K562 (cell line): Measurements from ENCODE around the gene NKAIN1. TPM values are rescaled to one million over a fixed set of nuclear protein-coding genes. Genes with fewer than 3 reads are reported as not detected.

Experiments used
- ATAC-seq: fragments of 200-7000 bp; cut with Tn5 transposase; 3 replicates; pipeline ENCODE4 v1.9.1; 2020; ENCODE audit warnings: moderate library complexity
- BruUV-seq: library from RNA; stranded (reverse); fragments of 400-500 nt; replicated peaks from 2 replicates; lab custom pipeline; 2021; lab: Mats Ljungman, UMichigan
- CTCF ChIA-PET: fragments of 300-600 bp; formaldehyde crosslinking; extraction: SDS; loops from one replicate; lab custom pipeline; 2021; ENCODE audit warnings: low intra/inter-chr PET ratio; lab: Yijun Ruan, JAX
- POLR2A ChIA-PET: fragments of 300-600, 350-650 bp; sonication (Branson Sonifier 250); formaldehyde crosslinking; extraction: SDS; loops from one replicate; lab custom pipeline; 2021; ENCODE audit warnings: antibody characterized with exemption, inconsistent platforms; lab: Yijun Ruan, JAX
- DNase-seq, 4 experiments: peaks; one replicate each; pipeline versions ENCODE4 v3.0.0 to v3.0.0-alpha.2; 2011 to 2018; ENCODE audit warnings: low spot score in 3 of 4, mixed read lengths in 3 of 4; ENCODE audit errors: extremely low read depth in 1 of 4
- FAIRE-seq: peaks from 2 replicates; lab custom pipeline; 2011; peaks lifted over from hg19 to GRCh38; lab: Jason Lieb, UNC
- H2AFZ ChIP-seq: 2 replicates; pipeline ENCODE4 v1.6.0; 2011; ENCODE audit warnings: low read depth, low read length, control low read depth, inconsistent platforms
- H3K27ac ChIP-seq: fragments of 200-600 bp; 3 replicates; pipeline ENCODE4 v1.8.0; 2011; ENCODE audit warnings: low read depth, mild to moderate bottlenecking, control low read depth, inconsistent platforms, low read length, moderate library complexity, mixed read lengths; ENCODE audit errors: extremely low read depth
- H3K27me3 ChIP-seq, 2 experiments: fragments of 300-600 bp in 1 of 2; 2 replicates in 1 of 2; 3 replicates in 1 of 2; pipeline versions ENCODE4 v1.6.0 to v1.8.0; 2011; ENCODE audit warnings: inconsistent platforms in 2 of 2, low read length in 2 of 2, mild to moderate bottlenecking in 1 of 2, mixed read lengths in 1 of 2, moderate library complexity in 1 of 2; ENCODE audit not compliant: control insufficient read depth in 2 of 2, insufficient read depth in 2 of 2
- H3K36me3 ChIP-seq: fragments of 300-600 bp; 3 replicates; pipeline ENCODE4 v1.8.0; 2011; ENCODE audit warnings: mild to moderate bottlenecking, low read length, inconsistent platforms; ENCODE audit not compliant: control insufficient read depth, insufficient read depth
- H3K4me1 ChIP-seq, 2 experiments: fragments of 200-600 bp in 1 of 2; replicated peaks in 1 of 2; 2 replicates in 1 of 2; 3 replicates in 1 of 2; pipeline versions ENCODE4 v1.5.1 to v1.8.0; 2011; ENCODE audit warnings: inconsistent platforms in 2 of 2, low read length in 2 of 2, mild to moderate bottlenecking in 1 of 2, mixed read lengths in 1 of 2, moderate library complexity in 1 of 2; ENCODE audit not compliant: control insufficient read depth in 2 of 2, insufficient read depth in 2 of 2
- H3K4me2 ChIP-seq: 2 replicates; pipeline ENCODE4 v1.6.1; 2011; ENCODE audit warnings: low read length, control low read depth, inconsistent platforms, mixed read lengths; ENCODE audit not compliant: insufficient read depth
- H3K4me3 ChIP-seq: fragments of 200-600 bp; sonication (generic), shearing (Covaris generic); 2 replicates; pipeline ENCODE4 v1.5.1; 2016; ENCODE audit warnings: control low read depth, inconsistent platforms
- H3K79me2 ChIP-seq: fragments of 200-600 bp; 3 replicates; pipeline ENCODE4 v1.8.0; 2011; ENCODE audit warnings: low read length, inconsistent platforms; ENCODE audit not compliant: control insufficient read depth, insufficient read depth
- H3K9ac ChIP-seq, 2 experiments: 2 replicates each; pipeline versions ENCODE4 v1.6.0 to v1.6.1; 2011; ENCODE audit warnings: low read depth in 2 of 2, low read length in 2 of 2, control low read depth in 1 of 2, inconsistent platforms in 1 of 2, mild to moderate bottlenecking in 1 of 2, mixed read lengths in 1 of 2; ENCODE audit not compliant: insufficient read depth in 1 of 2
- H3K9me1 ChIP-seq: one replicate; pipeline ENCODE4 v1.6.0; 2011; ENCODE audit warnings: inconsistent platforms, mild to moderate bottlenecking, low read length, moderate library complexity; ENCODE audit not compliant: control insufficient read depth, insufficient read depth
- H3K9me3 ChIP-seq: replicated peaks from 2 replicates; pipeline ENCODE4 v1.5.1; 2011; ENCODE audit warnings: low read depth, low read length, inconsistent platforms; ENCODE audit not compliant: control insufficient read depth, insufficient read depth
- H4K20me1 ChIP-seq: replicated peaks from 2 replicates; pipeline ENCODE4 v1.6.1; 2011; ENCODE audit warnings: low read length, inconsistent platforms, mixed read lengths; ENCODE audit not compliant: control insufficient read depth, insufficient read depth
- GATA2 ChIP-seq: sonication (generic); formaldehyde crosslinking; IDR thresholded peaks from 2 replicates; pipeline ENCODE4 v1.4.0; 2020; ENCODE audit warnings: mild to moderate bottlenecking, missing genetic modification reagents
- KDM2B ChIP-seq: fragments of 250-450 bp; sonication (Bioruptor Pico); IDR thresholded peaks from 2 replicates; pipeline ENCODE4 v1.8.0; 2021; ENCODE audit warnings: mild to moderate bottlenecking, moderate library complexity
- PHF20 ChIP-seq: fragments of 450-650 bp; IDR thresholded peaks from 2 replicates; pipeline ENCODE4 v1.6.1; 2018; ENCODE audit not compliant: partially characterized antibody
- RFX5 ChIP-seq: IDR thresholded peaks from 2 replicates; pipeline ENCODE4 v1.6.1; 2011; ENCODE audit warnings: low read depth, mild to moderate bottlenecking, improper control_type of control experiment, low read length
- ZNF143 ChIP-seq: sonication (generic); formaldehyde crosslinking; IDR thresholded peaks from 2 replicates; pipeline ENCODE4 v1.9.0; 2022; ENCODE audit warnings: mild to moderate bottlenecking, missing genetic modification reagents
- WGBS: fragments of 100-300 bp; shearing (Covaris generic); methylation state at CpG from one replicate; pipeline ENCODE4 v1.1.6; 2016; ENCODE audit warnings: low coverage, mixed read lengths; ENCODE audit not compliant: insufficient coverage; ENCODE audit errors: missing lambda C conversion rate; 5-methylcytosine and 5-hydroxymethylcytosine counted together
- in situ Hi-C: fragments of 300-500 bp; cut with MboI; formaldehyde crosslinking; loops from 4 replicates; pipeline ENCODE4 v1.15.0; 2018; ENCODE audit warnings: inconsistent platforms, mixed read lengths
- intact Hi-C: fragments of 100-400 bp; cut with micrococcal nuclease; formaldehyde crosslinking; loops from 2 replicates; pipeline ENCODE4 v1.14.2; 2022
- polyA plus RNA-seq, 8 experiments: library from polyadenylated mRNA; depleted of rRNA in 4 of 8; stranded (reverse) in 5 of 8; unstranded in 3 of 8; fragments of >200 nt; fragmentation: Nextera tagmentation in 2 of 8; fragmentation: Illumina TruSeq in 1 of 8; extraction: Ambion mirVana in 2 of 8; extraction: Trizol in 1 of 8; gene quantifications; 2 replicates each; pipeline versions ENCODE4 v1.2.1 to v1.2.3, GENCODE V29; 2011 to 2014; ENCODE audit warnings: inconsistent platforms in 1 of 8, missing spikeins in 1 of 8
- total RNA-seq, 7 experiments: library from RNA; depleted of rRNA in 6 of 7; stranded (reverse); fragments of >200 nt in 6 of 7; fragmentation: Illumina TruSeq in 2 of 7; extraction: Trizol in 2 of 7; gene quantifications; 2 replicates each; pipeline versions ENCODE4 v1.2.1 to v1.2.3, GENCODE V29; 2011 to 2021; ENCODE audit warnings: low replicate concordance in 1 of 7
- TF ChIP-seq, protein P1 (sequence below), 3 experiments: IDR thresholded peaks in 2 of 3; conservative IDR thresholded peaks in 1 of 3; 2 replicates each; pipeline ENCODE4 v1.5.1; 2011 to 2012; ENCODE audit warnings: low read length in 3 of 3, mild to moderate bottlenecking in 3 of 3, control low read depth in 2 of 3, improper control_type of control experiment in 1 of 3, inconsistent platforms in 1 of 3, low read depth in 1 of 3, mixed read lengths in 1 of 3, moderate library complexity in 1 of 3; ENCODE audit not compliant: insufficient read depth in 2 of 3
- TF ChIP-seq, protein P2 (sequence below): fragments of 200-600 bp; sonication (generic); IDR thresholded peaks from one replicate; pipeline ENCODE4 v1.6.1; 2012; ENCODE audit warnings: mild to moderate bottlenecking, low read depth, low read length, inconsistent platforms

The NKAIN1 gene
- total and polyA plus RNA-seq, 9 of the 15 experiments (the other 6 are each of a cell fraction or from before 2014, with no cell fraction given): 0.03 to 0.22 (median 0.04) TPM; not detected in 3

DNA sequence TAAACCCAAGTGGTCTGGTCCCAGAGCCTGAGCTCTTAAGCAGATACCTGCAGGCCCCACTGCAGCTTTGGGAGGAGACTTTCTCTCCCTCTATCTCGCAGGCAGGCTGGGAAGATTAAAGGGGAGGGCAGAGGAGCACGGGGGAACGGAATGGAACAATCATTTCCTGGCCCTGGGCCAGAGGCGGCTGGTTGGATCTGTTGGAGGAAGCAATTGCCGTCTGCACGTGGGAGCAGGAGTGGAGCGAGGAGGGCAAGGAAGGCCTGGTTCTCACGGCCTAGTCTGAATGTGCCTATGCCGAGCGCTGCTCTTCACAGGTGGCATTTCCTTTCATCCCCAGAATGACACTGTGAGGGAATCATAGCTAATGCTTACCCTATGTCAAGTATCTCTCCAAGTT lies 23.7 kb downstream of the NKAIN1 start (continued):
- TF ChIP-seq ZNF143 (CRISPR knock-in tag) (no peak), GATA2 (CRISPR knock-in tag) (no peak)

DNA sequence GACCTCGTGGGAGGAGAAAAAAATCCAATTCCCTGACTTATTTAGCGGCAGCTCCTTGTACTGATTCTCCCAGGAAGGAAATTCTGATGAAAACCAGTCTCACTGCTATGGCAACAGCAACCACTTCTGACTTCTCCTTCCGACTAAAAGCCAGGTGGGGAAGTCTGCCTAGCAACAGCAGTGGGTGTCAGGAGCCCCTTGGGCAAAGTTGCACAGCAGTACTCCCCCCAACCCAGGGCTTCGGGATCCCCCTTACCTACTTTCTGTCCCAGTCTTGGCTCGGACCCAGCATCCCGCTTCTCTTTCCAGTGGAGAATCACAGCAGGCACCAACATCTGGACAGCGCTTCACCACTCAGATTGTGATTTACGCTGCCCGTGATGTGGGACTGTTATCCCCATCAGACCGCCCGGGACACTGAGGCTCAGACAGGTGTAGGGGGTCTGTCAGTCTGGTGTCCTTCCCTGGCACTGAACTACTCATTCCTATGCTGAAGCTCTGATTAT lies 24.6 kb downstream of the NKAIN1 start:
- no peak overlapping the region for H3K27ac ChIP-seq
- H3K9me3 ChIP-seq: peaks cover 2% of the 10 kb centered on the region; the same call in 1 of the 2 replicates
- intact Hi-C loops: no loop called here
- H3K27me3 ChIP-seq: peaks cover 30 to 32% of the 10 kb centered on the region in 2 experiments; a peak in 3 of 5 replicates
- POLR2A ChIA-PET: interaction anchor here (0.9 to 1.1 kb wide), 2 partner anchors 49 to 82 kb away, joined by 3 to 5 read pairs; partner anchors contain the start of genes SNRNP40 and ZCCHC17
- 14% methylated on average over 11 of the region's 11 CpGs for WGBS
- no peaks in the 10 kb centered on the region for H3K9me1 ChIP-seq
- H3K4me2 ChIP-seq: no peak overlapping the region
- in situ Hi-C loops: no loop called here
- no peak overlapping the region for H3K4me3 ChIP-seq
- DNase-seq (no peak), ATAC-seq (no peak), FAIRE-seq (no peak)
- peaks cover 7% of the 10 kb centered on the region; the same call in 1 of the 2 replicates for H4K20me1 ChIP-seq
- H2AFZ ChIP-seq: no peak overlapping the region
- no peaks in the 10 kb centered on the region; a peak in 1 of 5 replicates for H3K4me1 ChIP-seq
- H3K79me2 ChIP-seq: no peaks in the 10 kb centered on the region
- H3K36me3 ChIP-seq: no peaks in the 10 kb centered on the region
- CTCF ChIA-PET: no interaction called here
- H3K9ac ChIP-seq: no peak overlapping the region
- no TSS peak for BruUV-seq
- TF ChIP-seq, protein P1, sequence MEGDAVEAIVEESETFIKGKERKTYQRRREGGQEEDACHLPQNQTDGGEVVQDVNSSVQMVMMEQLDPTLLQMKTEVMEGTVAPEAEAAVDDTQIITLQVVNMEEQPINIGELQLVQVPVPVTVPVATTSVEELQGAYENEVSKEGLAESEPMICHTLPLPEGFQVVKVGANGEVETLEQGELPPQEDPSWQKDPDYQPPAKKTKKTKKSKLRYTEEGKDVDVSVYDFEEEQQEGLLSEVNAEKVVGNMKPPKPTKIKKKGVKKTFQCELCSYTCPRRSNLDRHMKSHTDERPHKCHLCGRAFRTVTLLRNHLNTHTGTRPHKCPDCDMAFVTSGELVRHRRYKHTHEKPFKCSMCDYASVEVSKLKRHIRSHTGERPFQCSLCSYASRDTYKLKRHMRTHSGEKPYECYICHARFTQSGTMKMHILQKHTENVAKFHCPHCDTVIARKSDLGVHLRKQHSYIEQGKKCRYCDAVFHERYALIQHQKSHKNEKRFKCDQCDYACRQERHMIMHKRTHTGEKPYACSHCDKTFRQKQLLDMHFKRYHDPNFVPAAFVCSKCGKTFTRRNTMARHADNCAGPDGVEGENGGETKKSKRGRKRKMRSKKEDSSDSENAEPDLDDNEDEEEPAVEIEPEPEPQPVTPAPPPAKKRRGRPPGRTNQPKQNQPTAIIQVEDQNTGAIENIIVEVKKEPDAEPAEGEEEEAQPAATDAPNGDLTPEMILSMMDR (IDR thresholded peaks at IDR 0.05 in 2 of 3, conservative IDR thresholded peaks at IDR 0.05 in 1 of 3; ENCODE audit: insufficient read depth in 2 of 3, low read depth in 1 of 3, low read length in 3 of 3): 0 out of 6 replicates have a peak, but pooled peaks of 1 of the 3 experiments have one; percentile 3
- no peak for TF ChIP-seq PHF20
- TF ChIP-seq, protein P2, sequence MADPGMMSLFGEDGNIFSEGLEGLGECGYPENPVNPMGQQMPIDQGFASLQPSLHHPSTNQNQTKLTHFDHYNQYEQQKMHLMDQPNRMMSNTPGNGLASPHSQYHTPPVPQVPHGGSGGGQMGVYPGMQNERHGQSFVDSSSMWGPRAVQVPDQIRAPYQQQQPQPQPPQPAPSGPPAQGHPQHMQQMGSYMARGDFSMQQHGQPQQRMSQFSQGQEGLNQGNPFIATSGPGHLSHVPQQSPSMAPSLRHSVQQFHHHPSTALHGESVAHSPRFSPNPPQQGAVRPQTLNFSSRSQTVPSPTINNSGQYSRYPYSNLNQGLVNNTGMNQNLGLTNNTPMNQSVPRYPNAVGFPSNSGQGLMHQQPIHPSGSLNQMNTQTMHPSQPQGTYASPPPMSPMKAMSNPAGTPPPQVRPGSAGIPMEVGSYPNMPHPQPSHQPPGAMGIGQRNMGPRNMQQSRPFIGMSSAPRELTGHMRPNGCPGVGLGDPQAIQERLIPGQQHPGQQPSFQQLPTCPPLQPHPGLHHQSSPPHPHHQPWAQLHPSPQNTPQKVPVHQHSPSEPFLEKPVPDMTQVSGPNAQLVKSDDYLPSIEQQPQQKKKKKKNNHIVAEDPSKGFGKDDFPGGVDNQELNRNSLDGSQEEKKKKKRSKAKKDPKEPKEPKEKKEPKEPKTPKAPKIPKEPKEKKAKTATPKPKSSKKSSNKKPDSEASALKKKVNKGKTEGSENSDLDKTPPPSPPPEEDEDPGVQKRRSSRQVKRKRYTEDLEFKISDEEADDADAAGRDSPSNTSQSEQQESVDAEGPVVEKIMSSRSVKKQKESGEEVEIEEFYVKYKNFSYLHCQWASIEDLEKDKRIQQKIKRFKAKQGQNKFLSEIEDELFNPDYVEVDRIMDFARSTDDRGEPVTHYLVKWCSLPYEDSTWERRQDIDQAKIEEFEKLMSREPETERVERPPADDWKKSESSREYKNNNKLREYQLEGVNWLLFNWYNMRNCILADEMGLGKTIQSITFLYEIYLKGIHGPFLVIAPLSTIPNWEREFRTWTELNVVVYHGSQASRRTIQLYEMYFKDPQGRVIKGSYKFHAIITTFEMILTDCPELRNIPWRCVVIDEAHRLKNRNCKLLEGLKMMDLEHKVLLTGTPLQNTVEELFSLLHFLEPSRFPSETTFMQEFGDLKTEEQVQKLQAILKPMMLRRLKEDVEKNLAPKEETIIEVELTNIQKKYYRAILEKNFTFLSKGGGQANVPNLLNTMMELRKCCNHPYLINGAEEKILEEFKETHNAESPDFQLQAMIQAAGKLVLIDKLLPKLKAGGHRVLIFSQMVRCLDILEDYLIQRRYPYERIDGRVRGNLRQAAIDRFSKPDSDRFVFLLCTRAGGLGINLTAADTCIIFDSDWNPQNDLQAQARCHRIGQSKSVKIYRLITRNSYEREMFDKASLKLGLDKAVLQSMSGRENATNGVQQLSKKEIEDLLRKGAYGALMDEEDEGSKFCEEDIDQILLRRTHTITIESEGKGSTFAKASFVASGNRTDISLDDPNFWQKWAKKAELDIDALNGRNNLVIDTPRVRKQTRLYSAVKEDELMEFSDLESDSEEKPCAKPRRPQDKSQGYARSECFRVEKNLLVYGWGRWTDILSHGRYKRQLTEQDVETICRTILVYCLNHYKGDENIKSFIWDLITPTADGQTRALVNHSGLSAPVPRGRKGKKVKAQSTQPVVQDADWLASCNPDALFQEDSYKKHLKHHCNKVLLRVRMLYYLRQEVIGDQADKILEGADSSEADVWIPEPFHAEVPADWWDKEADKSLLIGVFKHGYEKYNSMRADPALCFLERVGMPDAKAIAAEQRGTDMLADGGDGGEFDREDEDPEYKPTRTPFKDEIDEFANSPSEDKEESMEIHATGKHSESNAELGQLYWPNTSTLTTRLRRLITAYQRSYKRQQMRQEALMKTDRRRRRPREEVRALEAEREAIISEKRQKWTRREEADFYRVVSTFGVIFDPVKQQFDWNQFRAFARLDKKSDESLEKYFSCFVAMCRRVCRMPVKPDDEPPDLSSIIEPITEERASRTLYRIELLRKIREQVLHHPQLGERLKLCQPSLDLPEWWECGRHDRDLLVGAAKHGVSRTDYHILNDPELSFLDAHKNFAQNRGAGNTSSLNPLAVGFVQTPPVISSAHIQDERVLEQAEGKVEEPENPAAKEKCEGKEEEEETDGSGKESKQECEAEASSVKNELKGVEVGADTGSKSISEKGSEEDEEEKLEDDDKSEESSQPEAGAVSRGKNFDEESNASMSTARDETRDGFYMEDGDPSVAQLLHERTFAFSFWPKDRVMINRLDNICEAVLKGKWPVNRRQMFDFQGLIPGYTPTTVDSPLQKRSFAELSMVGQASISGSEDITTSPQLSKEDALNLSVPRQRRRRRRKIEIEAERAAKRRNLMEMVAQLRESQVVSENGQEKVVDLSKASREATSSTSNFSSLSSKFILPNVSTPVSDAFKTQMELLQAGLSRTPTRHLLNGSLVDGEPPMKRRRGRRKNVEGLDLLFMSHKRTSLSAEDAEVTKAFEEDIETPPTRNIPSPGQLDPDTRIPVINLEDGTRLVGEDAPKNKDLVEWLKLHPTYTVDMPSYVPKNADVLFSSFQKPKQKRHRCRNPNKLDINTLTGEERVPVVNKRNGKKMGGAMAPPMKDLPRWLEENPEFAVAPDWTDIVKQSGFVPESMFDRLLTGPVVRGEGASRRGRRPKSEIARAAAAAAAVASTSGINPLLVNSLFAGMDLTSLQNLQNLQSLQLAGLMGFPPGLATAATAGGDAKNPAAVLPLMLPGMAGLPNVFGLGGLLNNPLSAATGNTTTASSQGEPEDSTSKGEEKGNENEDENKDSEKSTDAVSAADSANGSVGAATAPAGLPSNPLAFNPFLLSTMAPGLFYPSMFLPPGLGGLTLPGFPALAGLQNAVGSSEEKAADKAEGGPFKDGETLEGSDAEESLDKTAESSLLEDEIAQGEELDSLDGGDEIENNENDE: no peak
- TF ChIP-seq KDM2B (CRISPR knock-in tag): no peak
- TF ChIP-seq RFX5: peak; percentile 79
